Measurements from ENCODE around the gene WASHC4.

The WASHC4 gene

DNA sequence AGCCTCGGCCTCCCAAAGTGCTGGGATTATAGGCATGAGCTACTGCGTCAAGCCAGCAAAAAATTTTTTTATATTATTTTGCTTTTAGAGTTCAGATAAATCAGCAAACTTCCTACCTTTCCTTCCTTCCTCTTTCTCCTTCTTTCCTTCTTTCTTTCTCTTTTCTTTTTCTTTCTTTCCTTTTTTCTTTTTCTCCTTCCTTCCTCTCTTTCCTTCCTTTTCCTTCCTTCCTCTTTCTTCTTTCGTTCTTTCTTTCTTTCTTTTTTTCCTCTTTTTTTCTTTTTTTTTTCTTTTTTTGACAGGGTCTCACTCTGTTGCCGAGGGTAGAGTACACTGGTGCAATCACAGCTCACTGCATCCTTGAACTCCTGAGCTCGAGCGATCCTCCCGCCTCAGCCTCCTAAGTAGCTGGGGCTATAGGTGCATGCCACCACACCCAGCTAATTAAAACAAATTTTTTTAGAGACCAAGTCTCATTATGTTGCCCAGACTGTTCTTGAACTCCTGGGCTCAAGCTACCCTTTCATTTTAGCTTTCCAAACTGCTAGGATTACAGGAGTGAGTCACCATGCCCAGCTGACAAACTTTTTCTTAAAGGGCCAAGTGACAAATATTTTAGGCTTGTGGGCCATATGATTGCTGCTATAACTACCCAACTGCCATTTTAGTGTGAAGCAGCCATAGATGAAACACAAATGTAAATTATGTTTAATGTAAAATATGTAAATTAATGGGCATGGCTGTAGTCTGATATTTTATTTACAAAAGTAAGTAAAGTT, 7.1 kb upstream of the WASHC4 start:
- Histone ChIP-seq H4K20me1 (ENCODE audit: insufficient read depth, low read length) (no peaks in the 10 kb centered on the region), H3K4me1 (ENCODE audit: insufficient read depth, low read length, severe bottlenecking) (no peaks in the 10 kb centered on the region), H3K4me3 (ENCODE audit: low read depth, low read length, poor library complexity, severe bottlenecking) (no peak overlapping the region), H3K27ac (ENCODE audit: low read depth, low read length, poor library complexity, severe bottlenecking) (no peak overlapping the region), H3K36me3 (ENCODE audit: insufficient read depth, low read length) (no peaks in the 10 kb centered on the region), H3K4me2 (ENCODE audit: low read length) (no peak overlapping the region), H3K27me3 (ENCODE audit: insufficient read depth, low read length) (no peaks in the 10 kb centered on the region), H3F3A (ENCODE audit: insufficient read depth, low read length) (no peaks in the 10 kb centered on the region), H3K9me2 (ENCODE audit: low read depth, low read length) (no peaks in the 10 kb centered on the region), H3K79me2 (ENCODE audit: insufficient read depth, low read length) (no peaks in the 10 kb centered on the region), H2AFZ (ENCODE audit: low read length) (no peak overlapping the region), H3K9me3 (ENCODE audit: low read length) (no peaks in the 10 kb centered on the region), H3K9ac (ENCODE audit: low read length) (no peak overlapping the region)
- TF ChIP-seq EZH2 (IDR thresholded peaks at IDR 0.05; ENCODE audit: borderline replicate concordance, low read length), result no peak
- TF ChIP-seq, protein P1, sequence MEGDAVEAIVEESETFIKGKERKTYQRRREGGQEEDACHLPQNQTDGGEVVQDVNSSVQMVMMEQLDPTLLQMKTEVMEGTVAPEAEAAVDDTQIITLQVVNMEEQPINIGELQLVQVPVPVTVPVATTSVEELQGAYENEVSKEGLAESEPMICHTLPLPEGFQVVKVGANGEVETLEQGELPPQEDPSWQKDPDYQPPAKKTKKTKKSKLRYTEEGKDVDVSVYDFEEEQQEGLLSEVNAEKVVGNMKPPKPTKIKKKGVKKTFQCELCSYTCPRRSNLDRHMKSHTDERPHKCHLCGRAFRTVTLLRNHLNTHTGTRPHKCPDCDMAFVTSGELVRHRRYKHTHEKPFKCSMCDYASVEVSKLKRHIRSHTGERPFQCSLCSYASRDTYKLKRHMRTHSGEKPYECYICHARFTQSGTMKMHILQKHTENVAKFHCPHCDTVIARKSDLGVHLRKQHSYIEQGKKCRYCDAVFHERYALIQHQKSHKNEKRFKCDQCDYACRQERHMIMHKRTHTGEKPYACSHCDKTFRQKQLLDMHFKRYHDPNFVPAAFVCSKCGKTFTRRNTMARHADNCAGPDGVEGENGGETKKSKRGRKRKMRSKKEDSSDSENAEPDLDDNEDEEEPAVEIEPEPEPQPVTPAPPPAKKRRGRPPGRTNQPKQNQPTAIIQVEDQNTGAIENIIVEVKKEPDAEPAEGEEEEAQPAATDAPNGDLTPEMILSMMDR (IDR thresholded peaks at IDR 0.05; ENCODE audit: low read length), result no peak

DNA sequence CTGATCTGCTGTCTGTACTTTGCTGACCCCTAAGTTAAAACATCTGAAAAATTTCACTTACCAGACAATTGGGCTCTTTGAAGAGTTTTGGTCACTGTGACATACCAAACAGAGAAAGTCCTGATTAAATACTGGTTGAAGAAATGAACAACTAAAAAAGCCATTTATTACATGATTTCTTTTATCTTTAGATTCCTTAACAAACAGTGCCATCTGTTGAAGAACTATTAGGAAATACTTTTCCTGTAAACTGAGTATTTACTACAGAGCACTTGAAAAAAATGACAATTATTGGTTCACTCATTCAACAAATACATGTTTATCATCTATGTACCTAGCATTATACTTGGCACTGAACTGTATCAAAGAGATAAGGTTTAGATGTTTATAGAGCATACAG, 6.5 kb upstream of the WASHC4 start:
- Histone ChIP-seq H3K4me3 (ENCODE audit: low read depth, low read length, poor library complexity, severe bottlenecking) (no peak overlapping the region), H3F3A (ENCODE audit: insufficient read depth, low read length) (no peaks in the 10 kb centered on the region), H3K9me2 (ENCODE audit: low read depth, low read length) (no peaks in the 10 kb centered on the region), H3K27me3 (ENCODE audit: insufficient read depth, low read length) (no peaks in the 10 kb centered on the region), H3K4me1 (ENCODE audit: insufficient read depth, low read length, severe bottlenecking) (no peaks in the 10 kb centered on the region), H3K9ac (ENCODE audit: low read length) (no peak overlapping the region), H3K4me2 (ENCODE audit: low read length) (no peak overlapping the region), H3K9me3 (ENCODE audit: low read length) (no peaks in the 10 kb centered on the region), H3K27ac (ENCODE audit: low read depth, low read length, poor library complexity, severe bottlenecking) (no peak overlapping the region), H3K36me3 (ENCODE audit: insufficient read depth, low read length) (no peaks in the 10 kb centered on the region), H2AFZ (ENCODE audit: low read length) (no peak overlapping the region), H3K79me2 (ENCODE audit: insufficient read depth, low read length) (no peaks in the 10 kb centered on the region), H4K20me1 (ENCODE audit: insufficient read depth, low read length) (no peaks in the 10 kb centered on the region)
- TF ChIP-seq EZH2 (IDR thresholded peaks at IDR 0.05; ENCODE audit: borderline replicate concordance, low read length), result no peak
- TF ChIP-seq, protein P1 (IDR thresholded peaks at IDR 0.05; ENCODE audit: low read length), result no peak

DNA sequence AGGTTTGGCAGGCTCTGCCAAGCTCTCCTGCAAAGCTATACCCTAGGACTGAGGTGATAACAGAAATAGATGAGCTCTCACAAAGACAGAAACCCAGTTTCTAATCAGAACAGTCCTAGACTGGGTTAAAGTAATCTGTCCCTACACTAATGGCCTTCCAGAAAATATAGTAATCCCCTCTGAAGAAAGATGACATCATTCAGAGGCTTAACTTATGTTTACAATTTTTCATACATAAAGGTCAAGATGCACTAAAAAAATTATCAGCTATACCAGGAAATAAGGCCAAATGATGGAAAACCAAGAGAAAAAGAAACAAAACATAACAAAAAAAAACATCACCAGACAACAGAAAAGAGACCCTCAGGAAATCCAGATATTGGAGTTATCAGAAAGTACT, 4.9 kb upstream of the WASHC4 start:
- TF ChIP-seq EZH2 (IDR thresholded peaks at IDR 0.05; ENCODE audit: borderline replicate concordance, low read length), result no peak
- TF ChIP-seq, protein P1 (IDR thresholded peaks at IDR 0.05; ENCODE audit: low read length), result no peak
- H3K9me2 ChIP-seq (ENCODE audit: low read depth, low read length), result no peaks in the 10 kb centered on the region

More for the DNA sequence above, 4.9 kb upstream of the WASHC4 start:
- Histone ChIP-seq H2AFZ (ENCODE audit: low read length) (no peak overlapping the region), H3K4me3 (ENCODE audit: low read depth, low read length, poor library complexity, severe bottlenecking) (no peak overlapping the region), H4K20me1 (ENCODE audit: insufficient read depth, low read length) (no peaks in the 10 kb centered on the region), H3K27ac (ENCODE audit: low read depth, low read length, poor library complexity, severe bottlenecking) (no peak overlapping the region), H3K9ac (ENCODE audit: low read length) (no peak overlapping the region), H3K4me2 (ENCODE audit: low read length) (no peak overlapping the region), H3F3A (ENCODE audit: insufficient read depth, low read length) (no peaks in the 10 kb centered on the region), H3K27me3 (ENCODE audit: insufficient read depth, low read length) (no peaks in the 10 kb centered on the region), H3K9me3 (ENCODE audit: low read length) (no peaks in the 10 kb centered on the region), H3K79me2 (ENCODE audit: insufficient read depth, low read length) (no peaks in the 10 kb centered on the region), H3K36me3 (ENCODE audit: insufficient read depth, low read length) (no peaks in the 10 kb centered on the region), H3K4me1 (ENCODE audit: insufficient read depth, low read length, severe bottlenecking) (peaks cover 6% of the 10 kb centered on the region)
